SK-N-SH treated with all-trans-retinoic acid at 6 μM for 48 hours (cell line): Measurements from ENCODE around the gene POLR3C.

Experiments used
- ARNTL ChIP-seq: fragments of 450-650 bp; formaldehyde crosslinking; IDR thresholded peaks from 2 replicates; pipeline ENCODE4 v1.5.0; 2020; ENCODE audit warnings: low read depth, mild to moderate bottlenecking, moderate library complexity, borderline replicate concordance
- ESRRG ChIP-seq: fragments of 250-450 bp; sonication (Bioruptor Pico); IDR thresholded peaks from 2 replicates; pipeline ENCODE4 v1.6.1; 2021; ENCODE audit warnings: mild to moderate bottlenecking
- RARB ChIP-seq: fragments of 250-450 bp; sonication (Bioruptor Pico); IDR thresholded peaks from 2 replicates; pipeline ENCODE4 v1.8.0; 2021; ENCODE audit warnings: mild to moderate bottlenecking, moderate library complexity
- TCF4 ChIP-seq: fragments of 250-450 bp; sonication (Bioruptor Pico); IDR thresholded peaks from 2 replicates; pipeline ENCODE4 v1.8.0; 2021; ENCODE audit warnings: mild to moderate bottlenecking, moderate library complexity, borderline replicate concordance
- ZFP3 ChIP-seq: fragments of 250-450 bp; sonication (Bioruptor Pico); IDR thresholded peaks from 2 replicates; pipeline ENCODE4 v1.5.0; 2020; ENCODE audit warnings: mild to moderate bottlenecking, moderate library complexity
- TF ChIP-seq, protein P1 (sequence below): fragments of 250-450 bp; sonication (Bioruptor Pico); IDR thresholded peaks from 2 replicates; pipeline ENCODE4 v1.5.0; 2020; ENCODE audit warnings: mild to moderate bottlenecking, moderate library complexity

DNA sequence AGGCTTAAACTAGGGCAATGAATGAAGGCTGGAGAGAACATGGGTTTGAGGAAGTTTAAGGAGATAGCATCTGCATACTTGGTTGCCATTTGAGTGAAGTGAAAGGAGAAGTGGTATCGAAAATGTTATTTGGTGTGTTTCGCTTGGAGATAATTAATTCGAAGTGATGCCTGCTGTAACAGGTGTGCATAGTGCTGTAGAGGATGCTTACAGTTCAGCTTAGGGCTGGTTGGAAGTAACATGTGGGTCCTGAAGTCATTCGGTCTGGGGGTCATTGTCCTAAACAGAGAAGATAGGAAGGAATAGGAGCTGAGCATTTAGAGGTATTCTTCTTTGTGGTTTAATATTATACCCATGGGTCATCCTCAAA lies 21.1 kb downstream of the POLR3C start:
- TF ChIP-seq RARB (CRISPR knock-in tag) (0 out of 2 replicates have a peak, but pooled peaks have one; percentile 13), ESRRG (CRISPR knock-in tag) (no peak), TCF4 (CRISPR knock-in tag) (no peak), ZFP3 (CRISPR knock-in tag) (no peak), ARNTL (CRISPR knock-in tag) (no peak)
- TF ChIP-seq, protein P1, sequence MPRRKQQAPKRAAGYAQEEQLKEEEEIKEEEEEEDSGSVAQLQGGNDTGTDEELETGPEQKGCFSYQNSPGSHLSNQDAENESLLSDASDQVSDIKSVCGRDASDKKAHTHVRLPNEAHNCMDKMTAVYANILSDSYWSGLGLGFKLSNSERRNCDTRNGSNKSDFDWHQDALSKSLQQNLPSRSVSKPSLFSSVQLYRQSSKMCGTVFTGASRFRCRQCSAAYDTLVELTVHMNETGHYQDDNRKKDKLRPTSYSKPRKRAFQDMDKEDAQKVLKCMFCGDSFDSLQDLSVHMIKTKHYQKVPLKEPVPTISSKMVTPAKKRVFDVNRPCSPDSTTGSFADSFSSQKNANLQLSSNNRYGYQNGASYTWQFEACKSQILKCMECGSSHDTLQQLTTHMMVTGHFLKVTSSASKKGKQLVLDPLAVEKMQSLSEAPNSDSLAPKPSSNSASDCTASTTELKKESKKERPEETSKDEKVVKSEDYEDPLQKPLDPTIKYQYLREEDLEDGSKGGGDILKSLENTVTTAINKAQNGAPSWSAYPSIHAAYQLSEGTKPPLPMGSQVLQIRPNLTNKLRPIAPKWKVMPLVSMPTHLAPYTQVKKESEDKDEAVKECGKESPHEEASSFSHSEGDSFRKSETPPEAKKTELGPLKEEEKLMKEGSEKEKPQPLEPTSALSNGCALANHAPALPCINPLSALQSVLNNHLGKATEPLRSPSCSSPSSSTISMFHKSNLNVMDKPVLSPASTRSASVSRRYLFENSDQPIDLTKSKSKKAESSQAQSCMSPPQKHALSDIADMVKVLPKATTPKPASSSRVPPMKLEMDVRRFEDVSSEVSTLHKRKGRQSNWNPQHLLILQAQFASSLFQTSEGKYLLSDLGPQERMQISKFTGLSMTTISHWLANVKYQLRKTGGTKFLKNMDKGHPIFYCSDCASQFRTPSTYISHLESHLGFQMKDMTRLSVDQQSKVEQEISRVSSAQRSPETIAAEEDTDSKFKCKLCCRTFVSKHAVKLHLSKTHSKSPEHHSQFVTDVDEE (CRISPR knock-in tag): no peak
